Thymus (tissue), 11 donors: ENCODE measurements around the gene ADAMTS17. TPM values are rescaled to one million over a fixed set of nuclear protein-coding genes. Genes with fewer than 3 reads are reported as not detected.

Experiments
- DNase-seq, 9 donors: peaks; one replicate each; pipeline ENCODE4 v3.0.0-alpha.2; 2013; ENCODE audit warnings: low spot score in 9 of 9, low read depth in 6 of 9, missing footprints in 1 of 9
- H3K27ac ChIP-seq, 2 donors: one replicate each; pipeline ENCODE4 v1.5.1; 2013; ENCODE audit warnings: control low read depth in 1 of 2, low read depth in 1 of 2, low read length in 1 of 2, mild to moderate bottlenecking in 1 of 2, moderate library complexity in 1 of 2
- H3K27me3 ChIP-seq, 2 donors: one replicate each; pipeline ENCODE4 v1.5.1; 2013; ENCODE audit warnings: low read length in 1 of 2; ENCODE audit not compliant: control insufficient read depth in 2 of 2, insufficient read depth in 1 of 2
- H3K36me3 ChIP-seq, 2 donors: one replicate each; pipeline ENCODE4 v1.5.1; 2013; ENCODE audit warnings: low read length in 1 of 2, mild to moderate bottlenecking in 1 of 2, moderate library complexity in 1 of 2; ENCODE audit not compliant: control insufficient read depth in 2 of 2, insufficient read depth in 2 of 2
- H3K4me1 ChIP-seq, 2 donors: one replicate each; pipeline ENCODE4 v1.5.1; 2013; ENCODE audit warnings: low read length in 2 of 2; ENCODE audit not compliant: control insufficient read depth in 2 of 2, insufficient read depth in 2 of 2
- H3K4me3 ChIP-seq, 2 donors: one replicate each; pipeline ENCODE4 v1.5.1; 2013; ENCODE audit warnings: low read length in 2 of 2, control low read depth in 1 of 2, mild to moderate bottlenecking in 1 of 2
- H3K9me3 ChIP-seq, 2 donors: one replicate each; pipeline ENCODE4 v1.5.1; 2013; ENCODE audit warnings: low read length in 1 of 2, mild to moderate bottlenecking in 1 of 2; ENCODE audit not compliant: control insufficient read depth in 2 of 2, insufficient read depth in 1 of 2
- WGBS: extraction: QIAGEN DNeasy Blood & Tissue Kit; methylation state at CpG from one replicate; pipeline ENCODE4 v1.1.7; 2013; 5-methylcytosine and 5-hydroxymethylcytosine counted together
- polyA plus RNA-seq: library from polyadenylated mRNA; stranded (reverse); fragments of 200-250 nt; gene quantifications from one replicate; pipeline ENCODE4 v1.2.3, GENCODE V29; 2013
- total RNA-seq: library from RNA; stranded (reverse); fragments of 120-200 nt; gene quantifications from one replicate; pipeline ENCODE4 v1.2.4, GENCODE V29; 2013
- donor health status: healthy.

ADAMTS17 gene
- total and polyA plus RNA-seq, 2 donors: 5.6 to 10.4 TPM

DNA sequence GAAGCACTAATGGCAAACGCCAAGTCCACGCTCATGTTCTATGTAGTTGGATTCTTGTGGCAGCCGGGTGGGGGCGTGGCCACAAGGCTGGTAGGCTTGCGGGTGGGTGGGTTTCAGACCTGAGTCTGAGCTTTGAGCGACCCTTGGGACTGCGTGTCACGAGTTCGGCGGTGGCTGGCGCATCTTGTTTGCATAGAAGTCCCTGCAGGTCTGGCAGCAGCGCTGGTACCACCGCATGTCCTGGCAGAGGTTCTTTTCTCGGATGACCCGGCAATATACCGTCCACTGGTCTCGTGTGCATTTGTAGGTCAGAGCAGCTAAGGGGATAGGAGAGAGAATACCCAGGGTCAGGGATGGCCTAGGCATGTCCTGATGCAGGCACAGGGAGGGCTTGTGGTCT is 367.5 kb downstream of the ADAMTS17 start:
- Histone ChIP-seq H3K36me3 (no peaks in the 10 kb centered on the region), H3K27me3 (no peaks in the 10 kb centered on the region), H3K27ac (no peak overlapping the region), H3K4me3 (no peak overlapping the region), H3K4me1 (no peaks in the 10 kb centered on the region), H3K9me3 (no peaks in the 10 kb centered on the region)
- 94% methylated on average over 17 of the region's 17 CpGs for WGBS
- no peak for DNase-seq

DNA sequence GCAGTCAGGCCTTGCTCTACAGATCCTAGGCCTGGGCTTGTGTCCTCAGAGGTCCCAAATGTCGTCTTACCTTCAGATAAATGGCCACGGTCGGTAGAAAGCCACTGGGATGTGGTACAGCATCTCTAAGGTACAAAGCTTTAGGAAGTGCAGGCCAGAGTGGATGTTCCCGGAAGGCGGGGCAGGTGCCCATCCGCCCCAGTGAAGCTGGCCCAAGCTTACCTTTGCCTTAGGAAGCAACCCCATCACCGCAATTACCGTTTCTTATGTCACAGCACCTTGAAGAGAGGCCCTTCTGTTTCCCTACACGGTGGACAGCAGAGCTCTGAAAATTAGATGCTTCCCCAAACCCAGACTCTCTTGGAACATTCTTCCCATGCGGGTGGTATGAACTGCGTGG is 368.4 kb downstream of the ADAMTS17 start:
- H3K4me3 ChIP-seq: no peak overlapping the region
- 96% methylated on average over 11 of the region's 11 CpGs for WGBS
- no peaks in the 10 kb centered on the region for H3K9me3 ChIP-seq
- no peaks in the 10 kb centered on the region for H3K36me3 ChIP-seq
- DNase-seq: no peak
- H3K4me1 ChIP-seq: no peaks in the 10 kb centered on the region
- no peaks in the 10 kb centered on the region for H3K27me3 ChIP-seq
- H3K27ac ChIP-seq: no peak overlapping the region

DNA sequence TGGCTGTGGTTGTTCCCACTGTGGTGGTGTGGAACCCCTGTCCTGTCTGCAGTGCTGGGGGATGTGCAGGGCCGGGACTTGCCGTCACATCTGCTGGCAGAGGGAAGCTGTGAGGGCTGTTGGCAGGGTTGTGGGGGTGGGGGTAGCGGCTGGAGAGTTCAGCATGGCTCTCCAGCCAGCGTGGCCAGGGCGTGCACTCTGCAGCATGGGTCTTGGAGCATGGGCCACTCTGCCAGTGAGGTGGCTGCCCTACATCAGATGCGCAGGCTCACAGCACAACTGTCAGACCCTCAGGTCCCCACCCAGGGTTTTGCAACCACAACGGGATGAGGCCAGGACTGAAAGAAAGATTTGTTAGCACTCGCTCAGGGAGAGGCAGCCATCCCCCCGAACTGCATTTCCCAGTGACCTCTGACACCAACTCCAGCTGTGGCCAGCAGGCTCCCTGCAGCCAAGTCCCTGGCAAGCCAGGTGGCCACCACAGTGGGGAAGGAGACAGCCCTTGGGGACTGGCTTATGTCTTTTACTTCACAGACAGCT is 370.8 kb downstream of the ADAMTS17 start:
- Histone ChIP-seq H3K36me3 (no peaks in the 10 kb centered on the region), H3K4me3 (no peak overlapping the region), H3K4me1 (no peaks in the 10 kb centered on the region), H3K27me3 (no peaks in the 10 kb centered on the region), H3K9me3 (no peaks in the 10 kb centered on the region), H3K27ac (no peak overlapping the region)
- no peak for DNase-seq
- 83% methylated on average over 9 of the region's 9 CpGs for WGBS

DNA sequence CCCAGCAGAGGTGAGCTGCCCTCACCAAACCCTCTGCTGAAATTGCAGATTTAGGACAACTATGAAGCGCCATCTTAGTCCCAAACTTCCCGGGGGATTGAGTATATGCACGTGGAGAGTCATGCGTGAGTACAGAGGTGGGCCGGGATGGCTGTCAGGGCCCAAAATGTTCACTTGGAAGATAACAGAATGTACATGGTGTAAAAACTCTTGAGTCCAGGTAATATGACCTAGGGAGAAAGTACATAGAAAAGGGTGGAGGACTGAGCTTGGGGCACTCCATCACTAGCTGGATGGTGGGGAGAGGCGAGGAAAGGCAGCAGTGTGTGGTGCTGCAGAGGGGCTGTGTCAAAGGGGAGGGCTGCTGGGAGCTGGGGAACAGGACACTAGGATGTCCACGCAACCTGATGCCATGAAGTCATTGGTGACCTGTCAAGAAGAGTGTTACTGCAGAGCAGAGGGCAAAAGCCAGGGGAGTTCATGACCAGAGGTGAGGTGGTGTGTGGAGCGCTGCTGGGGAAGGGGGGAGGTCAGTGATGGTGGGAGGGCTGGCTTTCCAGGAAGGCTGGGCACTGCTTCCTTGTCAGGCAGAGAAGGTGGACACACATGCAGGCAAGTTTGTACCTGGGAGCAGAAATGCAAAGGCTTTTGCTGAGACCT is 372.4 kb downstream of the ADAMTS17 start:
- Histone ChIP-seq H3K9me3 (no peaks in the 10 kb centered on the region), H3K27ac (no peak overlapping the region), H3K27me3 (no peaks in the 10 kb centered on the region), H3K36me3 (no peaks in the 10 kb centered on the region), H3K4me3 (no peak overlapping the region), H3K4me1 (no peaks in the 10 kb centered on the region)
- WGBS: 95% methylated on average over 8 of the region's 8 CpGs
- DNase-seq: no peak

DNA sequence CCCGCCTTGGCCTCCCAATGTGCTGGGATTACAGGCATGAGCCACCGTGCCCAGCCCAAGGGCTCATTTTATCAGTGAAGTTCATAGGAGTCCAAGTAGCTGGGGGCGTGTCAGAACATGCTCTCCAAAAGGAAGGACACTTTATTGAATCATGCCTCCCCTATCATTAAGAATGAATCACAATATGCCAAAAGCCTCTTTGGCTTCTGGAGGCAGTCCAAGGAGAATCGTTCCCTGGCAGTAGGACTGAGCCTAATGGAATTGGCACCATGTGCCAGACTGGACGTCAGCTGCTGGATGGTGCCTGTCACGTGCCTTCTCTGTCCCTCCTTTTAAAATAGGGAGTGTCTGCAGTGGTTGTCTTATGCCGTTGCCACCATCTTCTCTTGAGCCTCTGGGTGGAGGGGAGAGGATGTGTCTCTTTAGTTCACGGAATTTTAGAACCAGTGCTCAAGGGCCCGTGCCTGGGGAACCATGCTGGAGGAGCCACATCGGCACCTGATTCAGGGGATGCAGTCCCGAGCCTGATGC is 373.9 kb downstream of the ADAMTS17 start:
- no peak for DNase-seq
- WGBS: 91% methylated on average over 11 of the region's 11 CpGs

DNA sequence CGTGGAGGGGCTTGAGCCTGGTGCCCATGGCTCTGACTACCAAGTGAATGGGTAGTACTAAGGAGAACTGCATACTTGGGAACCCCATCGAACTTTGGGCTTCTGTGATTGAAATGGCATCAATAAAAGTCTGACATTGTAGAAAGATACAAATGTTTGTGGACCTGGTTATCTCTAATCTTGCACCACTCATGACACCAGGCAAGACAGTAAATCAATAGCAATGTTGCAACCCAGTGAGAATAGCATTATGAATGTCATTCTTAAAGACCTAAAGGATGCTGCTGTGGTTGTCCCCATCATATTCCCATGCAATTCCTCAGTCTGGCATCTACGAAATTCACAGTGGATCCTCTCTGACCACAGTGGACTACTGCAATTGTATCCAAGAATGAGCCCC is 375.0 kb downstream of the ADAMTS17 start:
- Histone ChIP-seq H3K4me1 (no peaks in the 10 kb centered on the region), H3K36me3 (no peaks in the 10 kb centered on the region), H3K27ac (no peak overlapping the region), H3K27me3 (no peaks in the 10 kb centered on the region), H3K4me3 (no peak overlapping the region), H3K9me3 (no peaks in the 10 kb centered on the region)
- WGBS: 88% methylated on average over 3 of the region's 3 CpGs
- no peak for DNase-seq

More for the DNA sequence above, 373.9 kb downstream of the ADAMTS17 start:
- H3K4me3 ChIP-seq: no peak overlapping the region
- H3K9me3 ChIP-seq: no peaks in the 10 kb centered on the region
- H3K27ac ChIP-seq: no peak overlapping the region
- H3K36me3 ChIP-seq: no peaks in the 10 kb centered on the region
- H3K4me1 ChIP-seq: no peaks in the 10 kb centered on the region
- H3K27me3 ChIP-seq: no peaks in the 10 kb centered on the region

DNA sequence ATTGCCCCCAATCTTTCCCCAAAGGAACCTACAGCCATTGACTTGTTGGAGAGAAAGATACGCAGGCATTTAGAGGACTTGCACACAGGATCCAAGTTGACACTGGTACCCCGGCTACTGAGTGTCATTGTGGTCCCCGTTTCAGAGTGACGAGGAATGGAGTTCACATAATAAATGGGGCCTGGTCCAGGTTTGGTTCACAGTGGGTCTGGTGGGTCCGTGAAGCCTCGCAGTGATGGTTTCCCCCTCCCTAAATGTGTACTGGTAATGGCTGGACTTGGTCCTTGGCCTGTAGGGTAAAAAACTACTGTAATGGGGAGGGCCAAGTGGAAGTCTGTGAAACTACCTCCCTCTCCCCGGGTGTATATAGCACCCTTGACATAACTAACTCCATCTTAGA is 376.4 kb downstream of the ADAMTS17 start:
- WGBS: 97% methylated on average over 7 of the region's 7 CpGs

DNA sequence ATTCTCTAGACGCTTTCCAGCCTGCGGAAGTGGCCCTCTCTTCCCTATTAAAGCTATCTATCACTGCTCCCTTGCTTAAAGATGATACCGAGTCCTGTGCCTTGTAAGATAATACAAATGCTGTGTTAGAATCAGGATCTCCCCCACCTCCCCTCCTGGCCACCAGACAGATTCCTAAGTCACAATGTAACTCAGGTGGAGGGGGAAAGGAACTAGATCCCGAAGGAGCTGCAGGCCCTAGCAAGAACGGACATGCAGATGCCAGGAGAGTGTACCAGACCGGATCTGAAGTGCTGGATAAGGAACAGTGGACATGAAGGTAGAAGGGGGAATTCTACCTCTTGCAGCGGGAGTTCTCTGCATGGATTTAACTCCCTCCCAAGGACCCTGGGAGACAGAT is 377.8 kb downstream of the ADAMTS17 start:
- H3K4me1 ChIP-seq: no peaks in the 10 kb centered on the region
- H3K27me3 ChIP-seq: no peaks in the 10 kb centered on the region
- no peak overlapping the region for H3K27ac ChIP-seq
- no peak overlapping the region for H3K4me3 ChIP-seq
- DNase-seq: no peak
- no peaks in the 10 kb centered on the region for H3K9me3 ChIP-seq
- 91% methylated on average over 7 of the region's 7 CpGs for WGBS
- H3K36me3 ChIP-seq: no peaks in the 10 kb centered on the region

More for the DNA sequence above, 376.4 kb downstream of the ADAMTS17 start:
- DNase-seq: no peak
- Histone ChIP-seq H3K27ac (no peak overlapping the region), H3K36me3 (no peaks in the 10 kb centered on the region), H3K4me3 (no peak overlapping the region), H3K4me1 (no peaks in the 10 kb centered on the region), H3K27me3 (no peaks in the 10 kb centered on the region), H3K9me3 (no peaks in the 10 kb centered on the region)

DNA sequence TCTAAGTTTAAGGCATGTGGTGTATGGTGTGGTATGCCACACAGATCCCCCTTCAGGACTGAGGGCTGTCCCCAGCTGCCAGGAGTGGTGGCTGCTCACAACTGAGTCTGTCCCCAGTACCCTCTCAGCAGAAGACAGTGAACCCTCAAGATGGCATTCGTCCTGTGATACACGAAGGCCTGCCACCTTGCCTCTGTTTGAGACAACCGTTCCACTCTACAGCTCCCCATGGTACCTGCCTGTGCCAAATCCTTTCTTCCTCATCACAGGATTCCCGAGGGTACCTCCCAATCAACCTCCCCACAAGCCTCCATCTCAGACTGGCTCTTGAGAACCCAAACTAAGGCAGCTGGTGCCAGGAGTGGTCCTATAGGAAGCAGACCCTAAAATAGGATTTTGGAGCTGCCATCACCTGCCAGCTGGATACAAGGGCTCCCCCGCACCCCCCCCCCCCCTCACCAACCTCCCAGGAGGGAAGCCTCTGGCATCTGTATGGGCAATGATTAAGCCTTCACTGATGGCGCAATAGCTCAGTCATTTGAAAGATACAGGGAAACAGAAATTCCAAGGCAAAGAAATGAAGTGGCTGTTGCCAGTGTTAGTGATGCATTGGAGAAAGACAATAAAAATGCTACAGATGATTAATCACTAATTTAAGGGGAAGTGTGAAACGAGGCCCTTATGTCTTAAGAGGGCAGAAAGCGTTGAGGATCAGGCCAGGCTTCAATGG is 378.5 kb downstream of the ADAMTS17 start:
- Histone ChIP-seq H3K9me3 (no peaks in the 10 kb centered on the region), H3K27me3 (no peaks in the 10 kb centered on the region), H3K4me3 (no peak overlapping the region), H3K27ac (no peak overlapping the region), H3K4me1 (no peaks in the 10 kb centered on the region), H3K36me3 (no peaks in the 10 kb centered on the region)
- 71% methylated on average over 8 of the region's 8 CpGs for WGBS
- no peak for DNase-seq
